GM12878 (cell line): ENCODE measurements around the gene DERL2. TPM values are rescaled to one million over a fixed set of nuclear protein-coding genes. Genes with fewer than 3 reads are reported as not detected.

Experiments used
- CEBPZ ChIP-seq: fragments of 150-350 bp; IDR thresholded peaks from 2 replicates; pipeline ENCODE4 v1.6.1; 2016; ENCODE audit warnings: low read depth, low read length
- CHD1 ChIP-seq: IDR thresholded peaks from 2 replicates; pipeline ENCODE4 v1.6.1; 2012; ENCODE audit warnings: low read depth, low read length, improper control_type of control experiment
- CREB1 ChIP-seq: IDR thresholded peaks from 2 replicates; pipeline ENCODE4 v1.6.1; 2012; ENCODE audit warnings: low read depth, mild to moderate bottlenecking, inconsistent platforms
- ESRRA ChIP-seq: IDR thresholded peaks from 2 replicates; pipeline ENCODE4 v1.6.1; 2012; ENCODE audit warnings: mild to moderate bottlenecking, low read length, improper control_type of control experiment
- HDAC6 ChIP-seq: fragments of 200-600 bp; sonication (generic); IDR thresholded peaks from one replicate; pipeline ENCODE4 v1.8.0; 2017; ENCODE audit warnings: antibody characterized with exemption; ENCODE audit not compliant: unreplicated experiment
- HSF1 ChIP-seq: fragments of 150-350 bp; IDR thresholded peaks from 2 replicates; pipeline ENCODE4 v1.6.1; 2014; ENCODE audit warnings: mild to moderate bottlenecking, low read depth, low read length
- IRF4 ChIP-seq: IDR thresholded peaks from 2 replicates; pipeline ENCODE4 v1.6.1; 2011; ENCODE audit warnings: low read depth, low read length
- IRF5 ChIP-seq: fragments of 450-650 bp; IDR thresholded peaks from 2 replicates; pipeline ENCODE4 v1.6.1; 2017; ENCODE audit warnings: borderline replicate concordance
- JUND ChIP-seq: IDR thresholded peaks from 2 replicates; pipeline ENCODE4 v1.6.1; 2012; ENCODE audit warnings: low read depth, mild to moderate bottlenecking, low read length, improper control_type of control experiment, moderate library complexity
- KDM1A ChIP-seq: fragments of 200-600 bp; sonication (generic); IDR thresholded peaks from 2 replicates; pipeline ENCODE4 v1.6.1; 2016; ENCODE audit warnings: borderline replicate concordance
- MXI1 ChIP-seq: fragments of 150-350 bp; IDR thresholded peaks from 2 replicates; pipeline ENCODE4 v1.6.1; 2011; ENCODE audit warnings: low read depth, mild to moderate bottlenecking, inconsistent platforms, low read length, improper control_type of control experiment
- NFXL1 ChIP-seq: fragments of 450-650 bp; IDR thresholded peaks from 2 replicates; pipeline ENCODE4 v1.6.1; 2017; ENCODE audit warnings: antibody characterized with exemption, mild to moderate bottlenecking, borderline replicate concordance
- POLR2AphosphoS5 ChIP-seq: IDR thresholded peaks from 2 replicates; pipeline ENCODE4 v1.6.1; 2011; ENCODE audit warnings: mild to moderate bottlenecking, low read length, inconsistent platforms
- RAD51 ChIP-seq: fragments of 450-650 bp; IDR thresholded peaks from 2 replicates; pipeline ENCODE4 v1.6.1; 2016; ENCODE audit warnings: moderate library complexity, mild to moderate bottlenecking, inconsistent platforms
- SMARCA5 ChIP-seq: fragments of 450-650 bp; IDR thresholded peaks from 2 replicates; pipeline ENCODE4 v1.6.1; 2017; ENCODE audit warnings: mild to moderate bottlenecking
- TBL1XR1 ChIP-seq: IDR thresholded peaks from 2 replicates; pipeline ENCODE4 v1.6.1; 2012; ENCODE audit warnings: low read depth, low read length, improper control_type of control experiment
- WRNIP1 ChIP-seq: IDR thresholded peaks from 2 replicates; pipeline ENCODE4 v1.6.1; 2011; ENCODE audit warnings: low read depth, low read length, improper control_type of control experiment, borderline replicate concordance
- YY1 ChIP-seq: IDR thresholded peaks from 2 replicates; pipeline ENCODE4 v1.6.1; 2011; ENCODE audit warnings: low read depth, mild to moderate bottlenecking, low read length
- ZNF622 ChIP-seq: fragments of 450-650 bp; IDR thresholded peaks from 2 replicates; pipeline ENCODE4 v1.6.1; 2017; ENCODE audit warnings: mild to moderate bottlenecking, inconsistent platforms
- ZSCAN29 ChIP-seq: fragments of 450-650 bp; IDR thresholded peaks from 2 replicates; pipeline ENCODE4 v1.6.1; 2017; ENCODE audit warnings: mild to moderate bottlenecking, moderate library complexity
- polyA plus RNA-seq, 11 experiments: library from polyadenylated mRNA; depleted of rRNA in 4 of 11; unstranded in 6 of 11; stranded (reverse) in 5 of 11; fragments of >200 nt; fragmentation: Nextera tagmentation in 4 of 11; fragmentation: Illumina TruSeq in 1 of 11; extraction: Ambion mirVana in 4 of 11; extraction: Trizol in 1 of 11; gene quantifications; 1 replicate in 1 of 11; 2 replicates in 10 of 11; pipeline versions ENCODE4 v1.2.1 to v1.2.3, GENCODE V29; 2011 to 2016; ENCODE audit warnings: inconsistent platforms in 2 of 11, missing spikeins in 2 of 11, low read depth in 1 of 11
- total RNA-seq, 4 experiments: library from RNA; depleted of rRNA in 3 of 4; stranded (reverse); fragments of >200 nt in 3 of 4; fragmentation: Illumina TruSeq in 1 of 4; extraction: Trizol in 1 of 4; gene quantifications; 2 replicates each; pipeline versions ENCODE4 v1.2.1 to v1.2.3, GENCODE V29; 2013 to 2021
- TF ChIP-seq, protein P1 (sequence below): IDR thresholded peaks from 2 replicates; pipeline ENCODE4 v1.6.1; 2012; ENCODE audit warnings: low read depth, low read length, improper control_type of control experiment
- TF ChIP-seq, protein P2 (sequence below): fragments of 450-650 bp; IDR thresholded peaks from 2 replicates; pipeline ENCODE4 v1.6.1; 2018; ENCODE audit warnings: borderline replicate concordance, mild to moderate bottlenecking; ENCODE audit not compliant: partially characterized antibody

The DERL2 gene
- total and polyA plus RNA-seq, 10 of the 15 experiments (the other 5 are each of a cell fraction or from before 2014, with no cell fraction given), result 40.5 to 236 (median 69.3) TPM

GRCh38 chr17:5438716-5439445 lies 47.1 kb downstream of the DERL2 start, which contains the start of gene C1QBP (continued):
- TF ChIP-seq, protein P1, sequence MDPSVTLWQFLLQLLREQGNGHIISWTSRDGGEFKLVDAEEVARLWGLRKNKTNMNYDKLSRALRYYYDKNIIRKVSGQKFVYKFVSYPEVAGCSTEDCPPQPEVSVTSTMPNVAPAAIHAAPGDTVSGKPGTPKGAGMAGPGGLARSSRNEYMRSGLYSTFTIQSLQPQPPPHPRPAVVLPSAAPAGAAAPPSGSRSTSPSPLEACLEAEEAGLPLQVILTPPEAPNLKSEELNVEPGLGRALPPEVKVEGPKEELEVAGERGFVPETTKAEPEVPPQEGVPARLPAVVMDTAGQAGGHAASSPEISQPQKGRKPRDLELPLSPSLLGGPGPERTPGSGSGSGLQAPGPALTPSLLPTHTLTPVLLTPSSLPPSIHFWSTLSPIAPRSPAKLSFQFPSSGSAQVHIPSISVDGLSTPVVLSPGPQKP, result peak; percentile 79
- no peak for TF ChIP-seq IRF5
- TF ChIP-seq SMARCA5, result peak; percentile 82
- 0 out of 2 replicates have a peak, but pooled peaks have one; percentile 46 for TF ChIP-seq NFXL1
- no peak for TF ChIP-seq TBL1XR1
- no peak for TF ChIP-seq CHD1
- TF ChIP-seq ZNF622, result no peak
- no peak for TF ChIP-seq KDM1A
- TF ChIP-seq RAD51, result no peak
- TF ChIP-seq, protein P2, sequence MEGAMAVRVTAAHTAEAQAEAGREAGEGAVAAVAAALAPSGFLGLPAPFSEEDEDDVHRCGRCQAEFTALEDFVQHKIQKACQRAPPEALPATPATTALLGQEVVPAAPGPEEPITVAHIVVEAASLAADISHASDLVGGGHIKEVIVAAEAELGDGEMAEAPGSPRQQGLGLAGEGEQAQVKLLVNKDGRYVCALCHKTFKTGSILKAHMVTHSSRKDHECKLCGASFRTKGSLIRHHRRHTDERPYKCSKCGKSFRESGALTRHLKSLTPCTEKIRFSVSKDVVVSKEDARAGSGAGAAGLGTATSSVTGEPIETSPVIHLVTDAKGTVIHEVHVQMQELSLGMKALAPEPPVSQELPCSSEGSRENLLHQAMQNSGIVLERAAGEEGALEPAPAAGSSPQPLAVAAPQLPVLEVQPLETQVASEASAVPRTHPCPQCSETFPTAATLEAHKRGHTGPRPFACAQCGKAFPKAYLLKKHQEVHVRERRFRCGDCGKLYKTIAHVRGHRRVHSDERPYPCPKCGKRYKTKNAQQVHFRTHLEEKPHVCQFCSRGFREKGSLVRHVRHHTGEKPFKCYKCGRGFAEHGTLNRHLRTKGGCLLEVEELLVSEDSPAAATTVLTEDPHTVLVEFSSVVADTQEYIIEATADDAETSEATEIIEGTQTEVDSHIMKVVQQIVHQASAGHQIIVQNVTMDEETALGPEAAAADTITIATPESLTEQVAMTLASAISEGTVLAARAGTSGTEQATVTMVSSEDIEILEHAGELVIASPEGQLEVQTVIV, result peak; percentile 41
- peak; percentile 47; the same call in 1 of the 2 replicates for TF ChIP-seq IRF4
- no peak for TF ChIP-seq CEBPZ
- peak; percentile 72 for TF ChIP-seq YY1
- TF ChIP-seq WRNIP1, result no peak
- peak; percentile 49; the same call in 1 of the 2 replicates for TF ChIP-seq CREB1
- TF ChIP-seq ESRRA, result no peak
- no peak for TF ChIP-seq HSF1
- peak; percentile 96 for TF ChIP-seq MXI1
- peak; percentile 96 for TF ChIP-seq ZSCAN29
- no peak for TF ChIP-seq JUND
- no peak for TF ChIP-seq HDAC6
- peak; percentile 92 for TF ChIP-seq POLR2AphosphoS5
